HepG2 (cell line): ENCODE data around the gene PAFAH1B1. TPM values are rescaled to one million over a fixed set of nuclear protein-coding genes. Genes with fewer than 3 reads are reported as not detected.

Source experiments
- ATAC-seq: fragments of 200-7000 bp; cut with Tn5 transposase; 3 replicates; pipeline ENCODE4 v1.9.1; 2020; ENCODE audit warnings: mild to moderate bottlenecking, moderate library complexity
- BruUV-seq: library from RNA; stranded (reverse); fragments of 400-500 nt; replicated peaks from 2 replicates; lab custom pipeline; 2021; lab: Mats Ljungman, UMichigan
- CTCF ChIA-PET: fragments of 300-600 bp; formaldehyde crosslinking; extraction: SDS; loops from one replicate; lab custom pipeline; 2021; ENCODE audit warnings: low total read pairs, inconsistent platforms, low intra/inter-chr PET ratio; lab: Yijun Ruan, JAX
- POLR2A ChIA-PET: fragments of 350-600 bp; sonication (Branson Sonifier 250); formaldehyde crosslinking; loops from one replicate; lab custom pipeline; 2020; ENCODE audit warnings: antibody characterized with exemption, inconsistent platforms; lab: Yijun Ruan, JAX
- DNase-seq: peaks from one replicate; pipeline ENCODE4 v3.0.0-alpha.2; 2015; ENCODE audit warnings: low spot score
- FAIRE-seq: peaks from 3 replicates; lab custom pipeline; 2011; peaks lifted over from hg19 to GRCh38; lab: Jason Lieb, UNC
- H2AFZ ChIP-seq: one replicate; pipeline ENCODE4 v1.6.1; 2011; ENCODE audit warnings: low read length, inconsistent platforms
- H3K27ac ChIP-seq: fragments of 300-600 bp; 3 replicates; pipeline ENCODE4 v1.8.0; 2011; ENCODE audit warnings: mixed run types, mild to moderate bottlenecking, mixed read lengths, low read length, inconsistent platforms; ENCODE audit not compliant: insufficient read depth; ENCODE audit errors: extremely low read length
- H3K27me3 ChIP-seq, 2 experiments: fragments of 200-600 bp in 1 of 2; 2 replicates in 1 of 2; 3 replicates in 1 of 2; pipeline versions ENCODE4 v1.6.0 to v1.8.0; 2011; ENCODE audit warnings: low read length in 2 of 2, mild to moderate bottlenecking in 2 of 2, moderate library complexity in 2 of 2, inconsistent platforms in 1 of 2; ENCODE audit not compliant: insufficient read depth in 2 of 2, control insufficient read depth in 1 of 2
- H3K36me3 ChIP-seq, 2 experiments: fragments of 200-600 bp in 1 of 2; replicated peaks in 1 of 2; 2 replicates in 1 of 2; 3 replicates in 1 of 2; pipeline versions ENCODE4 v1.5.1 to v1.8.0; 2011; ENCODE audit warnings: low read length in 2 of 2, inconsistent platforms in 1 of 2; ENCODE audit not compliant: insufficient read depth in 2 of 2, control insufficient read depth in 1 of 2
- H3K4me1 ChIP-seq: 2 replicates; pipeline ENCODE4 v1.5.1; 2012; ENCODE audit warnings: low read length, inconsistent platforms; ENCODE audit not compliant: insufficient read depth
- H3K4me2 ChIP-seq: 2 replicates; pipeline ENCODE4 v1.6.0; 2011; ENCODE audit warnings: low read depth, low read length, inconsistent platforms
- H3K4me3 ChIP-seq, 3 experiments: fragments of 200-600 bp in 1 of 3; sonication (generic), shearing (Covaris generic) in 1 of 3; replicated peaks in 1 of 3; 2 replicates each; pipeline ENCODE4 v1.5.1; 2011 to 2016; ENCODE audit warnings: low read length in 3 of 3, inconsistent platforms in 2 of 3, low read depth in 2 of 3, mild to moderate bottlenecking in 2 of 3, control low read depth in 1 of 3, mixed read lengths in 1 of 3; ENCODE audit not compliant: insufficient read depth in 1 of 3
- H3K79me2 ChIP-seq: one replicate; pipeline ENCODE4 v1.6.1; 2011; ENCODE audit warnings: low read length, inconsistent platforms; ENCODE audit not compliant: insufficient read depth
- H3K9ac ChIP-seq: 2 replicates; pipeline ENCODE4 v1.6.0; 2011; ENCODE audit warnings: mild to moderate bottlenecking, low read depth, low read length, inconsistent platforms; ENCODE audit not compliant: insufficient read depth
- H3K9me3 ChIP-seq: 2 replicates; pipeline ENCODE4 v1.5.1; 2012; ENCODE audit warnings: mild to moderate bottlenecking, low read length
- H4K20me1 ChIP-seq: 2 replicates; pipeline ENCODE4 v1.6.0; 2011; ENCODE audit warnings: inconsistent platforms, mild to moderate bottlenecking, low read length, moderate library complexity; ENCODE audit not compliant: insufficient read depth
- AGO2 ChIP-seq: fragments of 200-400 bp; formaldehyde crosslinking; optimal IDR thresholded peaks from 2 replicates; pipeline ENCODE3; 2017; ENCODE audit warnings: mild to moderate bottlenecking, low read depth, low read length, moderate library complexity
- ATF2 ChIP-seq: sonication (generic); formaldehyde crosslinking; IDR thresholded peaks from 2 replicates; pipeline ENCODE4 v1.4.0; 2020; ENCODE audit warnings: missing genetic modification reagents
- LCORL ChIP-seq, 2 experiments: fragments of 450-650 bp in 1 of 2; sonication (generic) in 1 of 2; formaldehyde crosslinking in 1 of 2; IDR thresholded peaks; 2 replicates each; pipeline versions ENCODE4 v1.5.0 to v1.6.1; 2017 to 2020; ENCODE audit warnings: antibody characterized with exemption in 1 of 2, missing genetic modification reagents in 1 of 2
- NFIC ChIP-seq: IDR thresholded peaks from 2 replicates; pipeline ENCODE4 v1.6.1; 2012; ENCODE audit warnings: mild to moderate bottlenecking, low read length, inconsistent platforms
- ZNF18 ChIP-seq: sonication (generic); formaldehyde crosslinking; IDR thresholded peaks from 2 replicates; pipeline ENCODE4 v1.8.0; 2022; ENCODE audit warnings: mild to moderate bottlenecking, missing genetic modification reagents; ENCODE audit not compliant: insufficient replicate concordance
- ZNF496 ChIP-seq: sonication (generic); formaldehyde crosslinking; IDR thresholded peaks from 2 replicates; pipeline ENCODE4 v1.8.1; 2023; ENCODE audit warnings: mild to moderate bottlenecking, moderate library complexity, missing genetic modification reagents; ENCODE audit not compliant: insufficient replicate concordance
- WGBS: methylation state at CpG from one replicate; pipeline ENCODE4 v1.1.6; 2017; ENCODE audit warnings: low lambda C conversion rate; 5-methylcytosine and 5-hydroxymethylcytosine counted together
- in situ Hi-C: cut with HindIII; loops from 2 replicates; pipeline ENCODE4 v1.10.0; 2017; ENCODE audit warnings: low pct_unique_long_range_greater_than_20kb; ENCODE audit not compliant: extremely low pct_ligation_motif_present
- intact Hi-C: fragments of 100-400 bp; cut with micrococcal nuclease; formaldehyde crosslinking; loops from one replicate; pipeline ENCODE4 v1.10.0; 2022; ENCODE audit not compliant: unreplicated experiment
- polyA plus RNA-seq, 8 experiments: library from polyadenylated mRNA; depleted of rRNA in 3 of 8; stranded (reverse) in 7 of 8; unstranded in 1 of 8; fragments of >200 nt; fragmentation: Illumina TruSeq in 4 of 8; extraction: Trizol in 4 of 8; gene quantifications; 2 replicates each; pipeline versions ENCODE4 v1.2.1 to v1.2.3, GENCODE V29; 2011 to 2016; ENCODE audit warnings: low read depth in 4 of 8, missing spikeins in 1 of 8, mixed read lengths in 1 of 8; ENCODE audit not compliant: insufficient read depth in 1 of 8
- total RNA-seq, 5 experiments: library from RNA; depleted of rRNA; stranded (reverse); fragments of >200 nt; fragmentation: Illumina TruSeq; extraction: Trizol; gene quantifications; 2 replicates each; pipeline ENCODE4 v1.2.3, GENCODE V29; 2016; ENCODE audit warnings: low read depth in 1 of 5
- TF ChIP-seq, protein P1 (sequence below): sonication (generic); formaldehyde crosslinking; IDR thresholded peaks from 2 replicates; pipeline ENCODE4 v1.8.1; 2023; ENCODE audit warnings: missing genetic modification reagents, inconsistent platforms, borderline replicate concordance

PAFAH1B1 gene
- total and polyA plus RNA-seq, 2 of the 13 experiments (the other 11 are each of a cell fraction or from before 2014, with no cell fraction given) = 46.0 to 64.9 TPM

DNA sequence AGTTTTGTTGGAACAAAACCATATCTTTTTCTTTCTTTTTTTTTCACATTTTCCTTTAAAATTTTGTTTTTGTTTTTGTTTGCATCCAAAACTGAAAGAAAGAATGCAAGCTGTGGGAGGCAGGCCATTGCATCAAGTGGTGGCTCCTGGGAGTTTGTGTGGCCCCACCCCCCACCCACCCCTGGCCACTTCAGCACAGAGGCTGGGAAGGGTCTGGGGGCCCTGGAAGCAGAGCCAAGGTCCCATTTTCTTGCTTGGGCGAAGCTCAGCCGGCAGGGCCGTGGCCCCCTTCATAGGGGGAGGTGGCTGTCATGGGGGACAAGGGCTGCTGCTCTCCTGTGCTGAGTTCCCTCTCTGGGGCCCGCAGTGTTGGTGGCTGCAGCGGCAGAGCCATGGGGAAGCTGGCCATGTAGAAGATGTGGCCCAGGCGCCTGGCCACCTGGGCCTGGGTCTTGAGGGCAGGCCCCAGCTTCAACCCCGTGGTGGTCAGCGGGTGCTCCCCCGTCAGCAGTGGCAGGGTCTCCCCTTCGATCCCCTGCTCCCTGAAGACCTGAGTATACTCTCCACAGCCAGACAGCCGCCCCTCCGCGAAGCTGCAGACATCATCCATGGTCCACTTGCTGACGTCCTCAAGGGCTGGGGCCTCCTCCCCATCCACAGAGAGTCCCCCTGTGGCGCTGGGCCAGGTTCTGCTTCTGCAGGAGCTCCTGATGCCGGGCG lies 19.8 kb downstream of the PAFAH1B1 start:
- BruUV-seq = no TSS peak
- FAIRE-seq = no peak
- H3K9ac ChIP-seq = no peak overlapping the region
- no peaks in the 10 kb centered on the region for H3K4me1 ChIP-seq
- TF ChIP-seq LCORL (IDR thresholded peaks at IDR 0.05) = no peak
- TF ChIP-seq LCORL (CRISPR knock-in tag; IDR thresholded peaks at IDR 0.05) = no peak
- no peak for TF ChIP-seq ATF2 (CRISPR knock-in tag)
- no peak for TF ChIP-seq ZNF496 (CRISPR knock-in tag)
- no peak for TF ChIP-seq NFIC
- no peak for TF ChIP-seq ZNF18 (CRISPR knock-in tag)
- TF ChIP-seq AGO2 = peak; percentile 27
- TF ChIP-seq, protein P1, sequence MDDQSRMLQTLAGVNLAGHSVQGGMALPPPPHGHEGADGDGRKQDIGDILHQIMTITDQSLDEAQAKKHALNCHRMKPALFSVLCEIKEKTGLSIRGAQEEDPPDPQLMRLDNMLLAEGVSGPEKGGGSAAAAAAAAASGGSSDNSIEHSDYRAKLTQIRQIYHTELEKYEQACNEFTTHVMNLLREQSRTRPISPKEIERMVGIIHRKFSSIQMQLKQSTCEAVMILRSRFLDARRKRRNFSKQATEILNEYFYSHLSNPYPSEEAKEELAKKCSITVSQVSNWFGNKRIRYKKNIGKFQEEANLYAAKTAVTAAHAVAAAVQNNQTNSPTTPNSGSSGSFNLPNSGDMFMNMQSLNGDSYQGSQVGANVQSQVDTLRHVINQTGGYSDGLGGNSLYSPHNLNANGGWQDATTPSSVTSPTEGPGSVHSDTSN (CRISPR knock-in tag) = no peak
- H4K20me1 ChIP-seq = peaks cover 34% of the 10 kb centered on the region; the same call in 1 of the 2 replicates
- H3K79me2 ChIP-seq = peaks cover 91% of the 10 kb centered on the region
- DNase-seq = no peak
- H3K9me3 ChIP-seq = no peaks in the 10 kb centered on the region
- in situ Hi-C loops = no loop called here
- H3K4me3 ChIP-seq = no peak overlapping the region
- no peaks in the 10 kb centered on the region for H3K27me3 ChIP-seq
- CTCF ChIA-PET = no interaction called here
- H3K27ac ChIP-seq = no peak overlapping the region
- no peak overlapping the region for H2AFZ ChIP-seq
- ATAC-seq = no peak
- no CpG with 5 or more reads among the region's 17 CpGs for WGBS
- POLR2A ChIA-PET = no interaction called here
- no peak overlapping the region for H3K4me2 ChIP-seq
- intact Hi-C loops = no loop called here
- H3K36me3 ChIP-seq = peaks cover 0 to 4% of the 10 kb centered on the region in 2 experiments; a peak in 2 of 5 replicates
